Colon (tissue), 2 donors: ENCODE data around the gene GNE.
"Not testable (repeated sequence)": the region's sequence is repeated elsewhere in the genome, so short reads cannot be mapped to it uniquely, and the experiment has no call there.

Experiments
- FAIRE-seq: peaks from 2 replicates; lab custom pipeline; 2012; peaks lifted over from hg19 to GRCh38; lab: Jason Lieb, UNC
- donor health status: control.
- donor health status: control.

GNE gene

DNA sequence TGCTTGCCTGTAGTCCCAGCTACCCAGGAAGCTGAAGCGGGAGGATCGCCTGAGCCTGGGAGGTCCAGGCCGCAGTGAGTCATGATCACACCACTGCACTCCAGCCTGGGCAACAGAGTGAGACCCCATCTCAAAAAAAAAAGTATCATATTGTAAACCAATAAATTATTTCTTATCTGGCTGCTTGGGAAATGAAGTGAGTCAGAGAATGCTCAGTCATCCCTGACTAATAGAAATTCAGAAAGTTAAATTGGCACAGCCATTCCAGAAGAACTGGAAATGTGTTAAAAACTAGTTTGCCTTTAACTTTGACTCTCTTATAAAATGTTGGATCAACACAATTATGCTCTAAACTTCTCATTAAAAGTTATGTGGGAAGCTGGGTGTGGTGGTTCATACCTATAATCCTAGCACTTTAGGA, 9.8 kb upstream of the GNE start:
- FAIRE-seq = no peak

DNA sequence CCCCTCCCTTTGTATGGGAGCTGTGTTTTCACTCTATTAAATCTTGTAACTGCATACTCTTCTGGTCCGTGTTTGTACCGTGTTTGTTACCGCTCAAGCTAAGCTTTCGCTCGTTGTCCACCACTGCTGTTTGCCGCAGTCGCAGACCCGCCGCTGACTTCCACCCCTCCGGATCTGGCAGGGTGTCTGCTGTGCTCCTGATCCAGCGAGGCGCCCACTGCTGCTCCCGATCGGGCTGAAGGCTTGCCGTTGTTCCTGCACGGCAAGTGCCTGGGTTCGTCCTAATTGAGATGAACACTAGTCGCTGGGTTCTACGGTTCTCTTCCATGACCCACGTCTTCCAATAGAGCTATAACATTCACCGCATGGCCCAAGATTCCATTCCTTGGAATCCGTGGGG, 6.6 kb upstream of the GNE start:
- FAIRE-seq = no peak

DNA sequence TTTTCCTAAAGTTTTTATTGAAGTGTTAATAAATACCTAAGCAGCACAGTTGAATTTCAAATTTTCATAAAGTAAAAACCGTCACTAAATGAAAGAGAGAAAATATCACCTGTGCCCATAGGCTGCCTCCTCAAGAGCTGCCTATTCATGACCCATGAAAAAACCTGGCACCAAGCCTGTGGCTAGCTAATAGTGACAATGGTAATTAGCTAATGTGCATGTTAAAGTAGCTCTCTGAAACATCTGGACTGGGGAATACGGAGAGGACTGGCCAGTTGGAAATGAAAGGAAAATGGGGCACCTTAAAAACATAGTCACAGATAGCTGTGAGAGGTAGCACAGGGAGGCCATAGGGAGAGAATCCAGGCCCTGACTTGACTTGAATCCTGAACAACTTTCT, 5.4 kb upstream of the GNE start:
- FAIRE-seq = no peak

GRCh38 chr9:36258996-36259533, 817 bp upstream of the GNE start:
- FAIRE-seq = no peak

- FAIRE-seq = no peak
These were observed 6.8 kb downstream of the GNE start for GRCh38 chr9:36251428-36251827.

- no peak for FAIRE-seq
These were observed 8.2 kb downstream of the GNE start for GRCh38 chr9:36250079-36250478.

DNA sequence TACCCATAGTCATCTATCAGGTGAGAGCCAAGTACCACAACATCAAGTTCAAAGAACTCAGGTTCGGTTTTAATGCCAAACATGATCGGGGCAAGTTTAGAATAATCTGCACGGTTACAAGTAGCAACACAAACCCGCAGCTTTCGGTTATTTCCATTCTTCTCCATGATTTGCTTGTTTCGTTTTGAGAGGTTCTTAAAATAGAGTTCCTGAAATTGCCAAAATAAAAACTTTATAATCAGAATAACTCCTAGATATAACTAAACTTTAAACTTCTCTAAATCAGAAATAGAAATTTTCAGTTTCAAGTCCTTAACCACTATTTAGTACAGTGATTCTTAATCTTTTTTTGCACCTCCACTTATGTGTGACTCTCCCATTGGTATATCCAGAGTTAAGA, 9.1 kb downstream of the GNE start:
- FAIRE-seq = no peak

GRCh38 chr9:36248061-36248460, 10.2 kb downstream of the GNE start:
- FAIRE-seq = not testable (repeated sequence)

- no peak for FAIRE-seq
These were observed 10.9 kb downstream of the GNE start for GRCh38 chr9:36247356-36247755.

DNA sequence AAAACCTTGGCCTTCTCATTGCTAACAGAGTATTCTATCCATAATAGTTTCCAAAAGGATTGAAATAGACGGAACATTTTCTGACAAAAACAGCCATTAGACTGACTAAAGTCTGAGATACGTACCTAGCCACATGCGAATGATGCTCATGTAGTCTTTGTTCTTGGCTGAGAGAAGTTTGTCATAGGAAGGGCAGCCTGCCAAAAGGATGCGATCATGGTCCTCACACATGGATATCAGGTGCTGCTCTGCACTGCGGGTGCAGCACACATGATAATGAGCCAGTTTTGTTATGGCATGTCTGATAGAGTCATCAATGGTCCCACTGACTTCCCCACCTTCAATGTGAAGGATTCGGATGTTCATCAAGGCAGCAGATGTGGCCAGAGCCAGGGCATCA, 12.3 kb downstream of the GNE start:
- no peak for FAIRE-seq

- FAIRE-seq = not testable (repeated sequence)
These were observed 18.6 kb downstream of the GNE start for GRCh38 chr9:36239675-36240074.

DNA sequence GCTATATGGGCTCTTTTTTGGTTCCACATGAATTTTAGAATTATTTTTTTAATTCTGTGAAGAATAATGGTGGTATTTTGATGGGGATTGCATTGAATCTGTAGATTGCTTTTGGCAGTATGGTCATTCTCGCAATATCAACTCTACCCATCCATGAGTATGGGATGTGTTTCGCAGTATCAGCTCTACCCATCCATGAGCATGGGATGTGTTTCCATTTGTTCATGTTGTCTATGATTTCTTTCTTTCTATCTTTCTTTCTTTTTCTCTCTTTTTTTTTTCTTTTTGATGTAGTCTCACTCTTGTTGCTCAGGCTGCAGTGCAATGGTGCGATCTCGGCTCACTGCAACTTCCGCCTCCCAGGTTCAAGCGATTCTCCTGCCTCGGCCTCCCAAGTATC, 19.0 kb downstream of the GNE start:
- not testable (repeated sequence) for FAIRE-seq

GRCh38 chr9:36237230-36237629, 21.0 kb downstream of the GNE start:
- FAIRE-seq = no peak

DNA sequence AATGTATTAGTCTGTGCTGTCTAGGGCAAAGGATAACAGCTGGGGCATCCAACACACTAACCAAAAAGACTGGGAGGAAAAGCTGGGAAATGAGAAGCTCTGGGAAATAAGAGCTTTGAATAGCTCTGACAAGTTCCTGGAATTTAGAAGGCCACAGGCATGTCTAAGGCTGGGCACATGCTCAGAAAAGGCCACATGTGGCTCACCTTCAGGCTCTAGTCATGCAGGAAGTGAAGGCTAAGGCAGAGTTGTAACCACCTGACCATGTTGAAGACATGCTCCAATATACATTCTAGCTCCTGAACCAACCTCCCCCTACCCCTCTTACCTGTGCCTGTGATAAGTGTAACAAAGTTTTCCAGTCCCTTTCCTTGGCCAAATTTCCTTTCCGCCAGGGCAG, 35.8 kb downstream of the GNE start:
- no peak for FAIRE-seq

GRCh38 chr9:36221667-36222066, 36.6 kb downstream of the GNE start:
- FAIRE-seq = no peak

DNA sequence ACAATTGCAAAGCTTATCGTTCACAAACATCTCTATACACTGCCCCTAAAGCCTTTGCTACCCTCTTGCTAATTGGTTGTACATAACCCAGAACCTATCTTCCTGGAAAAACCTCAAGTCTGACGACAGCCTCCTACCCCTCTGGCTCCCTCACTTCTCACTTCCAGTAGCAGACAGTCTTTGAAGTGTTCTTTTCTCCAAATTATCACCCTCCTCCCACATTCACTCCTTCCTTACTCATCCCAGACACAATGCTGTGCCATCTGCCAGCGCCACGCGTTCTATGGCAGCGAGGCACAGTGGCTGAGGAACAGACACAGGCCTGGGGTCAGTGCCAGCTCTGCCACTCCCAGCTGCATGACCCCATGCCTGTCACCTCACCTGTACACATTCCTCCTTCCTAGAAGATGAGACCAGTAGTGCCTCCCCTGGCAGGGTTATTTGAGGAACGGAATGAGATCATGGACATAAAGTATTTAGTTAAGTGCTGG, 39.8 kb downstream of the GNE start:
- FAIRE-seq = no peak

- FAIRE-seq = no peak
These were observed 40.2 kb downstream of the GNE start for GRCh38 chr9:36218011-36218410.

DNA sequence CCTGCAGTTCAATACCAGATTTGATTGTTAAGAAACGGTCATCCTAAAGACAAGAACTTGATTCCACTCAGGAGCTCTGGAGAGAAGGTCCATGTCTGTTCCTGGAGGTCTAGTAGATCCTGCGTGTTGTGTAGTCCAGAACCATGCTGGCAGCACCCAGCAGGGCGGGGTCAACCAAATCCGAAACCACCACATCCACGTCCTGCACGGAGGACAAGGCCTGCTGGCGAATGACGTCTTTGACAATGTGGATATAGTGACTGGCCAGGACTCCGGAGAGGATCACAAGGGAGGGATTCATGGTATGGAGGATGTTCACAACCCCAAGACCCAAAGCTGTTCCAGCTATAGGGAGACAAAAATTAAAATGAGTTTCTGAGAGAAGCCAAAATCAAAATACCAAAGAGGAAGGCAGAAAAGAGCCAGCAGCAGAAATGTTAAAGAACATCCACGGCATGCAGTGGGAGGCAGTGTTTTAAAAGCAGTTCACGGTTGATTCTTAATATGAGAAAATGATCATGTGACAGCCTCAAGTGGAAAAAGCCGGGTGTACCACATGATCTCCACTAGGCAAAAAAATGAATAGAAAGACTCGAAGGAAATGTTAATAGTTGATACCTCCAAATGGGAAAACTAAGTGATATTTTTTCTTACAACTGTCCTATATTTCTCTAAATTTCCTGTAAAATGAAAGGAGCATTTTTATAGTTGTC, 40.8 kb downstream of the GNE start:
- no peak for FAIRE-seq

DNA sequence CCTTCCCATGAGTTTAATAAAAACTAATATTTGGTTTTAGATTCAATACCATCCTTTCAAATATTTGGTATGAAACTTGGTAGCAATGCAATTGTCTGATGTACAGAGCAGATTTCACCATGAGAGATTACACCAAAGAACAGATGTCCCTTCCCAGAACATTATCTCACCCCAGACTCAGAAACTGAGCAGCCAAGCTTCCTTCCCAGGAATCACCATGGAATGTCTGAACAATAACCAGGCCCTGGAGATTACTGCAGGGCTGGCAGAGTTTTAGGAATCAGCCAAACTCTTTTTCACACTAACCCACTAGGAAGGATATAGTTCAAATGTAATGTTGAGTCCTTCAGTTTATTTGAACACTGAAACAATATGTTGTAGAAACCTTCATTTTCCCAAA, 43.7 kb downstream of the GNE start:
- no peak for FAIRE-seq

GRCh38 chr9:36213989-36214388, 44.3 kb downstream of the GNE start:
- no peak for FAIRE-seq

- FAIRE-seq = no peak
These were observed 44.9 kb downstream of the GNE start for GRCh38 chr9:36213387-36213786.

DNA sequence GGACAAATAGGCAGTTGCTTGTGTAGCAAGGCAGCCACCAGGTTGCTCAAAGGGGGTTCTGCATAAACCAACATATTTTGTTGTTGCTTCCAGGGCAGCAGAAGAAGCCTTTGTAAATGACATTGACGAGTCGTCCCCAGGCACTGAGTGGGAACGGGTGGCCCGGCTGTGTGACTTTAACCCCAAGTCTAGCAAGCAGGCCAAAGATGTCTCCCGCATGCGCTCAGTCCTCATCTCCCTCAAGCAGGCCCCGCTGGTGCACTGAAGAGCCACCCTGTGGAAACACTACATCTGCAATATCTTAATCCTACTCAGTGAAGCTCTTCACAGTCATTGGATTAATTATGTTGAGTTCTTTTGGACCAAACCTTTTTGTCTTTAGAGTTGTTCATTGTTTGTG, 46.7 kb downstream of the GNE start:
- FAIRE-seq = no peak

- FAIRE-seq = no peak
These were observed 47.5 kb downstream of the GNE start for GRCh38 chr9:36210722-36211121.
